ENCODE data around the gene GNG4.
"Not testable (repeated sequence)": the region's sequence is repeated elsewhere in the genome, so short reads cannot be mapped to it uniquely, and the experiment has no call there.

Gene GNG4

GRCh38 chr1:235622936-235623779 lies 26.4 kb downstream of the GNG4 start:
- DNase-seq: no peak

- DNase-seq: not testable (repeated sequence)
Observed at GRCh38 chr1:235619149-235619548, 30.4 kb downstream of the GNG4 start.

GRCh38 chr1:235617808-235618207 lies 31.8 kb downstream of the GNG4 start:
- no peak for DNase-seq

- no peak for DNase-seq
Observed at GRCh38 chr1:235617140-235617539, 32.4 kb downstream of the GNG4 start.

GRCh38 chr1:235614442-235614954 lies 35.1 kb downstream of the GNG4 start:
- no peak for DNase-seq

- no peak for DNase-seq
Observed at GRCh38 chr1:235613602-235614001, 36.0 kb downstream of the GNG4 start.

- no peak for DNase-seq
Observed at GRCh38 chr1:235612761-235613160, 36.8 kb downstream of the GNG4 start.

- DNase-seq: no peak
Observed at GRCh38 chr1:235610157-235610556, 39.4 kb downstream of the GNG4 start.

- no peak for DNase-seq
Observed at GRCh38 chr1:235608278-235608677, 41.3 kb downstream of the GNG4 start.

- DNase-seq: no peak
Observed at GRCh38 chr1:235607284-235607683, 42.3 kb downstream of the GNG4 start.

- no peak for DNase-seq
Observed at GRCh38 chr1:235601104-235601503, 48.5 kb downstream of the GNG4 start.

GRCh38 chr1:235599536-235599935 lies 50.0 kb downstream of the GNG4 start:
- no peak for DNase-seq

GRCh38 chr1:235597867-235598553 lies 51.6 kb downstream of the GNG4 start:
- no peak for DNase-seq

GRCh38 chr1:235595079-235595478 lies 54.5 kb downstream of the GNG4 start:
- no peak for DNase-seq

- not testable (repeated sequence) for DNase-seq
Observed at GRCh38 chr1:235594281-235594895, 55.2 kb downstream of the GNG4 start.

GRCh38 chr1:235588916-235589515 lies 60.6 kb downstream of the GNG4 start:
- no peak for DNase-seq

- no peak for DNase-seq
Observed at GRCh38 chr1:235588156-235588555, 61.4 kb downstream of the GNG4 start.

GRCh38 chr1:235586992-235587391 lies 62.6 kb downstream of the GNG4 start:
- DNase-seq: no peak

- DNase-seq: no peak
Observed at GRCh38 chr1:235586413-235586812, 63.2 kb downstream of the GNG4 start.

GRCh38 chr1:235584973-235585372 lies 64.6 kb downstream of the GNG4 start:
- DNase-seq: no peak

GRCh38 chr1:235583511-235584001 lies 66.0 kb downstream of the GNG4 start:
- DNase-seq: no peak

- no peak for DNase-seq
Observed at GRCh38 chr1:235582130-235582529, 67.5 kb downstream of the GNG4 start.

GRCh38 chr1:235579891-235580290 lies 69.7 kb downstream of the GNG4 start:
- no peak for DNase-seq

Data from NCI-H526 treated with DMSO at 0.1 percent for 48 hours (cell line).